Neural cell (in vitro differentiated cells): Measurements from ENCODE around the gene ATP8B4.

Experiments used
- CTCF ChIP-seq: fragments of 450-650 bp; IDR thresholded peaks from 2 replicates; pipeline ENCODE4 v1.5.1; 2014; ENCODE audit warnings: antibody characterized with exemption, mild to moderate bottlenecking, moderate library complexity; ENCODE audit not compliant: poor library complexity, severe bottlenecking
- EP300 ChIP-seq: fragments of 450-650 bp; conservative IDR thresholded peaks from 2 replicates; pipeline ENCODE4 v1.6.1; 2014; ENCODE audit warnings: antibody characterized with exemption, mild to moderate bottlenecking, moderate library complexity; ENCODE audit not compliant: poor library complexity, severe bottlenecking
- EZH2 ChIP-seq: fragments of 200-600, 300-800 bp; shearing (Covaris generic), sonication (generic); IDR thresholded peaks from 2 replicates; pipeline ENCODE4 v1.6.1; 2014; ENCODE audit warnings: antibody characterized with exemption, low read length, borderline replicate concordance, mild to moderate bottlenecking; ENCODE audit not compliant: insufficient read depth, poor library complexity, severe bottlenecking
- RAD21 ChIP-seq: fragments of 450-650 bp; conservative IDR thresholded peaks from 2 replicates; pipeline ENCODE4 v1.6.1; 2014; ENCODE audit warnings: antibody characterized with exemption, mild to moderate bottlenecking, moderate library complexity

GRCh38 chr15:49908933-49909295, 210.1 kb downstream of the ATP8B4 start:
- no peak for TF ChIP-seq CTCF
- TF ChIP-seq EP300, result no peak
- no peak for TF ChIP-seq EZH2
- no peak for TF ChIP-seq RAD21
